Measurements from ENCODE around the gene LOXHD1. TPM values are rescaled to one million over a fixed set of nuclear protein-coding genes. Genes with fewer than 3 reads are reported as not detected.

The LOXHD1 gene
- total RNA-seq, 2 experiments from 2014 or later: not detected

GRCh38 chr18:46676182-46676835 is 19.3 kb upstream of the LOXHD1 start:
- H3K4me3 Mint-ChIP-seq: no peak overlapping the region
- ATAC-seq (ENCODE audit: poor library complexity) (no peak), DNase-seq (no peak)
- Histone ChIP-seq H3K4me1 (ENCODE audit: insufficient read depth, low read length) (peaks cover 10% of the 10 kb centered on the region), H3K27ac (ENCODE audit: low read depth in 1 of 2, low read length in 2 of 2) (no peak overlapping the region), H3K9me3 (ENCODE audit: control insufficient read depth in 1 of 2, insufficient read depth in 1 of 2, low read length in 2 of 2) (peaks cover 0 to 9% of the 10 kb centered on the region in 2 experiments), H3K27me3 (ENCODE audit: control insufficient read depth in 1 of 2, insufficient read depth in 2 of 2, low read length in 2 of 2) (no peaks in the 10 kb centered on the region), H3K36me3 (ENCODE audit: insufficient read depth, low read length) (no peaks in the 10 kb centered on the region), H3K4me3 (ENCODE audit: low read length) (no peak overlapping the region)
- CTCF ChIA-PET: no interaction called here
- POLR2A ChIA-PET: no interaction called here
- intact Hi-C loops (cut with DNase I, micrococcal nuclease): no loop called here
- TF ChIP-seq CTCF (IDR thresholded peaks at IDR 0.05): no peak
- no peaks in the 10 kb centered on the region for H3K36me3 Mint-ChIP-seq (ENCODE audit: low read depth)
- H3K27ac Mint-ChIP-seq: no peak overlapping the region
- H3K4me1 Mint-ChIP-seq (ENCODE audit: low read depth): peaks cover 16% of the 10 kb centered on the region
- H3K27me3 Mint-ChIP-seq: no peaks in the 10 kb centered on the region
- no peaks in the 10 kb centered on the region for H3K9me3 Mint-ChIP-seq

GRCh38 chr18:46675112-46675511 is 18.1 kb upstream of the LOXHD1 start:
- no peaks in the 10 kb centered on the region for H3K36me3 Mint-ChIP-seq (ENCODE audit: low read depth)
- intact Hi-C loops (cut with DNase I, micrococcal nuclease): no loop called here
- H3K27me3 Mint-ChIP-seq: no peaks in the 10 kb centered on the region

GRCh38 chr18:46672062-46672970 is 15.3 kb upstream of the LOXHD1 start:
- POLR2A ChIA-PET: no interaction called here
- no peaks in the 10 kb centered on the region for H3K9me3 Mint-ChIP-seq
- intact Hi-C loops (cut with DNase I, micrococcal nuclease): no loop called here
- peaks cover 16% of the 10 kb centered on the region for H3K4me1 Mint-ChIP-seq (ENCODE audit: low read depth)
- DNase-seq (peak in 3 of 14 experiments; percentile 58 to 73 (median 66)), ATAC-seq (ENCODE audit: poor library complexity) (peak; percentile 77)
- Histone ChIP-seq H3K27me3 (ENCODE audit: control insufficient read depth in 1 of 2, insufficient read depth in 2 of 2, low read length in 2 of 2) (no peaks in the 10 kb centered on the region), H3K4me1 (ENCODE audit: insufficient read depth, low read length) (peaks cover 10% of the 10 kb centered on the region), H3K27ac (ENCODE audit: low read depth in 1 of 2, low read length in 2 of 2) (no peak overlapping the region), H3K36me3 (ENCODE audit: insufficient read depth, low read length) (no peaks in the 10 kb centered on the region), H3K4me3 (ENCODE audit: low read length) (no peak overlapping the region), H3K9me3 (ENCODE audit: control insufficient read depth in 1 of 2, insufficient read depth in 1 of 2, low read length in 2 of 2) (no peaks in the 10 kb centered on the region)
- TF ChIP-seq CTCF (IDR thresholded peaks at IDR 0.05): no peak
- H3K27me3 Mint-ChIP-seq: no peaks in the 10 kb centered on the region
- peak overlapping the region; percentile 20 for H3K27ac Mint-ChIP-seq
- CTCF ChIA-PET: interaction anchor here (0.8 kb wide), 1 partner anchor 14 kb away, joined by 3 read pairs; no protein-coding TSS in a partner anchor
- no peak overlapping the region for H3K4me3 Mint-ChIP-seq
- no peaks in the 10 kb centered on the region for H3K36me3 Mint-ChIP-seq (ENCODE audit: low read depth)

More at GRCh38 chr18:46675112-46675511, 18.1 kb upstream of the LOXHD1 start:
- no peak for ATAC-seq (ENCODE audit: poor library complexity)
- peaks cover 16% of the 10 kb centered on the region for H3K4me1 Mint-ChIP-seq (ENCODE audit: low read depth)
- no peak for DNase-seq
- no peaks in the 10 kb centered on the region for H3K27me3 ChIP-seq (ENCODE audit: control insufficient read depth in 1 of 2, insufficient read depth in 2 of 2, low read length in 2 of 2)
- no peak overlapping the region for H3K27ac ChIP-seq (ENCODE audit: low read depth in 1 of 2, low read length in 2 of 2)
- no peaks in the 10 kb centered on the region for H3K9me3 Mint-ChIP-seq
- ChIA-PET POLR2A (no interaction called here), CTCF (no interaction called here)
- no peaks in the 10 kb centered on the region for H3K36me3 ChIP-seq (ENCODE audit: insufficient read depth, low read length)
- H3K27ac Mint-ChIP-seq: no peak overlapping the region
- no peak overlapping the region for H3K4me3 Mint-ChIP-seq
- no peak overlapping the region for H3K4me3 ChIP-seq (ENCODE audit: low read length)
- H3K9me3 ChIP-seq (ENCODE audit: control insufficient read depth in 1 of 2, insufficient read depth in 1 of 2, low read length in 2 of 2): peaks cover 0 to 7% of the 10 kb centered on the region in 2 experiments
- TF ChIP-seq CTCF (IDR thresholded peaks at IDR 0.05): no peak
- H3K4me1 ChIP-seq (ENCODE audit: insufficient read depth, low read length): peaks cover 10% of the 10 kb centered on the region
